ENCODE results near the gene SPAG6. TPM values are rescaled to one million over a fixed set of nuclear protein-coding genes. Genes with fewer than 3 reads are reported as not detected.
A peak's percentile ranks its signal among the peaks of the same experiment; 100 is the strongest.
"Not testable (repeated sequence)": the region's sequence is repeated elsewhere in the genome, so short reads cannot be mapped to it uniquely, and the experiment has no call there.

The SPAG6 gene
- total RNA-seq, 1 experiment from 2014 or later, result not detected

DNA sequence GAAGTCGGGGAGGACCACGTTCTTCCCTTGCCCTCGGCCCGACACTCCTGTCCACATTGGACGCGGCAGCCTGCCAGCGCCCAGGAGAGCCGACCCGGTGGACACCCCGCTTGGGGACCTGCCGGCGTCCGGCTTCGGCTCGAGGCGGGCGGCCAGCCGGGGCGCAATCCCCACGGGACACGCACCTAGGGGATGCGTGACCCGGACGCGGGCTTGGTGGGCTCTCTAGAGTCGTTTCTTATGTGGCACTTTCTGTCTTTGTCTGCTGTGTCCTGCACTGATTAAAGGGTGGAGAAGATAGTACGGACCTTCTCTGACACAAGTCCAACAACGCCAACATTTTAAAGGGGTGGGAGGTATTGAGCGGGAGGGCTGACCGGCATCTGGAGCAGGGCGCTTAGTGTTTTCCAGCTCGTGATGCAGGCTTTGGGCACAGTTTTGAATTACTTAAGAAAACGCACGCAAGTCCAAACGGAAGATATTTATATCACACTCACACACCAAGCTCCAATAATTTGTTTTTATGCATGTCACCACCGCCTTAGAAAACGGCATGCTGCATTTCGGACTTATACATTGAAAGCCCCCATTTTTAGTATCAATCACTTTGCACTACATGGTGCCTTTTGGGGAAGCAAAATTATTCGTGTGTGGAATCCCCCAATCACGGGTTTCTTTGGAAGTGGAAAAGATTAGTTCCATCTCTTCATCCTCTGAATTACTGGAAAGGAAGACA is 3.9 kb upstream of the SPAG6 start:
- DNase-seq (ENCODE audit: low read depth), result peak; percentile 21

DNA sequence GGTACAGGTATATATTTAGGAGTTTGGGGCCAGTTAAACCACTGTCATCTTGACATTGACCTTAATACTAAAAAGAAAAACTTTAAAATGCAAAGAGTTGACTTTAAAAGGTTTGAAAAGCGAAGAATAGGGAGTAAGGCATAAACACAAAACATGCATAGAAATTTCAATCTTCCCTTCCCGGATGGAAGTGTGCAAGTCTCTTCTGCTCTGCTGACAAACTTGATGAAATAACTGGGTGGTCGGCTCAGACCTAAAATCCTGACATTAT is 3.4 kb upstream of the SPAG6 start:
- no peak for DNase-seq (ENCODE audit: low read depth)

DNA sequence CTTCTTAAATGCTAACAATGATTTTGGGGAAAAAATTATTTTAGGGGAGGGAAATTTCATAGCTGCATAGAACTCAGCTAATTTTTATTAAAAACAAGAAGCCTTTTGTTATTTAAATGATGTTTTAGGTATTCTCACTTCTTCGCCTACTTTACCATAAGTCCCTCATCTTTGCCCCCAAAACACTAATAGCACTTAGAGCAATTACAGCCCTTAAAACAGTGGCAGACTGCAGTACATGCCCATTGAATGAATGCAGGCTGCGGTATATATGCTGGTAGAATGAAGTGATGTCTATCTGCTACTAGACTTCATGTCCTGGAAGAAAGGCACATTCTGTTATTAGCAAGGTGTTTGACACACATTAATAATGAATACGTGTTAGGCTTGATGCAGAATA is 2.9 kb upstream of the SPAG6 start:
- no peak for DNase-seq (ENCODE audit: low read depth)

DNA sequence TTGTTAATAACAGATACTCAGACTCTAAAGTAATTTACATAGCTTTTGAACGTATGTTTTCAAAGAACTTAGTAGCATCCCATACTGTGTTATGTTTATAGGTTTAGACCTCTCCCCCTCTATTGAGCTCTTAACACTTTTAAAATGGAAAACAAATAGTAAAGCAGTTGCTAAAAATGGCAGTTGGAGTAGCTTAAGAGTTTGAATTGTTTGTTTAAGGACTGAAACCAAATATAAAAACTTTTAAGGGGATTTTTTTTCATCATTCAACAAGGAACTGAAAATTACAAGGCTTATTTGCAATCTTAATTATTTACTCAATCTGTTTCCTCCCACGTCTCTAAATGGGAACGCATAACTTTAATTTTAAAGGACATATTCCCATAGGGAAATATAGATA is 1.6 kb upstream of the SPAG6 start:
- no peak for DNase-seq (ENCODE audit: low read depth)

DNA sequence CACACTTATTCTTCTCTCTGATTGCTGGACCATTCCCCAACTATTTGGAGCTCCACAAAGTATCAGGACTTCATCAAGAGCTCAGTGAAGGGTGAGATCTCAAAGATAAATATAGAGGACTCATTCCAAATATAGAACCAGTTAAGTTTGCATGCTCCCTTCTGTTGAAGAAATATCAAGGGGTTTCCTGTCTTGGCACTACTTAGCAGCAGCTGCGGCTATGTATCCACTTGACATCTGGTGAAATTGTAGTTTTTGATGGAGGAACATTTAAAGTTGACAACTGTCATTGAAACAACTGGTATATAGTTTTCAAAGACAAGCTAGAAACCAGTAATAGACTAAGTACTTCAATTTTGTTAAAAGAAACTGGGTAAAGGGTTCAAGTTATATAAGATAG is 1.0 kb upstream of the SPAG6 start:
- DNase-seq (ENCODE audit: low read depth), result no peak

DNA sequence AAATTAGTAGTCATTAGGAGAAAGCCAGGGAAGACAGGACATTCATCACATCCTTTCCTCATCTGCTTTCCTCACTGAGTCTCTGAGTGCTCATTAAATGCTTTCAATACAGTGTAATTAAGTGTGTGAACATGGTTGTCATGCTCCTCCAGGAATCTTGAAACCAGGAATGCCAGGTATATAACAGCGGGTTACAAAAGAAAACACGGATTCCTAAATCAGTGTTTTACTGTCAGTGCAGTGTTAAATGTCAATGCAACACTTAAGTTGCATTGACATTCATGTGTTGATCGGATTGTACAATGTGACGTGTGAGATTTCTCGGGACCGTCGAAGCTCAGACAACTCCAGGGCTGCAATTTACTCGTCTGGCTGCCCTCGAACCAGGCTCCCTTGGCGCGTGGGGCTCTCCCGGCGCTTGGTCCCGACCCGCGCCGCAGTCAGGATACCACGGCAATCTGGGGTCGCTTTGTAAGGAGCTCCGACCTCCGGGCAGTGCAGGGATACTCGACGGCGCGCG is 455 bp upstream of the SPAG6 start:
- DNase-seq (ENCODE audit: low read depth), result no peak

DNA sequence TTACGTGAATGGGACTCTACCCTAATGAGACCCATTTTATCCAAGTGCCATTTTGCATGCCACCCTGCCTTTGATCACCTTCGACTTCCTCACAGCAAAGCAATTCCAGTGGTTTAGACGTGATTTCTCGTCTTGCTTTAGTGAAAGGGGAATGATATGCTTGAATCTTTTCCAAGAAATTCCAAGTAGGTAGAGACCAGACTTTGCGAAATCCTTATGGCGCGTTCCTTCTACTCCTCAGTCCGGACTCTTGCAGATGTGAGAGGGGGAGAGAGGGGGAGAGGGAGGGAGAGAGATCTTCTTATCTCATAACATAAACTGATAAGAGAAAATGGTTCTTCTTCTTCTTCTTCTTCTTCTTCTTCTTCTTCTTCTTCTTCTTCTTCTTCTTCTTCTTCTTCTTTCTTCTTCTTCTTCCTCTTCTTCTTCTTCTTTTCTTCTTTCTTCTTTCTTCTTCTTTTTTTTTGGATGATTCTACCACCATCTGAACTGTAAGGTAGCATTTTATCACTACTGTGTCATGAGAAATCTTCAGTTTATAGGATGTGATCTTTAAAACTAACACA is 883 bp downstream of the SPAG6 start:
- no peak for DNase-seq (ENCODE audit: low read depth)

- no peak for DNase-seq (ENCODE audit: low read depth)
Observed at GRCh38 chr10:22349755-22350154, 4.5 kb downstream of the SPAG6 start.

GRCh38 chr10:22351131-22351703 is 5.9 kb downstream of the SPAG6 start:
- DNase-seq (ENCODE audit: low read depth), result no peak

GRCh38 chr10:22356324-22356873 is 11.1 kb downstream of the SPAG6 start:
- no peak for DNase-seq (ENCODE audit: low read depth)

- DNase-seq (ENCODE audit: low read depth), result not testable (repeated sequence)
Observed at GRCh38 chr10:22357770-22358169, 12.5 kb downstream of the SPAG6 start.

DNA sequence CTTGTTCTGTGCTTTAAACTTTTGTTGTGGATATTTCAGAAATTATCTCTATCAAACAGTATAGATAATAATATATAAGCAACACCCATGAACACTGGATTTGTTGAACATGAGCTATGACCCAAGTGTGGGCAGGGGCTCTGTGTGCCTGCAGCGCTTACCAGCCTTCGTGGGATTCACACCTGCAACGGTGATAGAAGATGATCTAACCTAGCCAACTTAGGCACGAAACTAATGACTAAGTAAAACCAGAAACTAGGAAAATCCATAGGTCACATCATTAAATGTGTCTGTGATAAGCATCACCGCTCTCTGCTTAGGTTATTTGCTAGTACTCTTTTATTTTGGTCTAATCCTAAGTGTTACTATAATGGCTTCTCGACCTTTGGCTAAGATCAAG is 18.0 kb downstream of the SPAG6 start:
- DNase-seq (ENCODE audit: low read depth), result no peak

DNA sequence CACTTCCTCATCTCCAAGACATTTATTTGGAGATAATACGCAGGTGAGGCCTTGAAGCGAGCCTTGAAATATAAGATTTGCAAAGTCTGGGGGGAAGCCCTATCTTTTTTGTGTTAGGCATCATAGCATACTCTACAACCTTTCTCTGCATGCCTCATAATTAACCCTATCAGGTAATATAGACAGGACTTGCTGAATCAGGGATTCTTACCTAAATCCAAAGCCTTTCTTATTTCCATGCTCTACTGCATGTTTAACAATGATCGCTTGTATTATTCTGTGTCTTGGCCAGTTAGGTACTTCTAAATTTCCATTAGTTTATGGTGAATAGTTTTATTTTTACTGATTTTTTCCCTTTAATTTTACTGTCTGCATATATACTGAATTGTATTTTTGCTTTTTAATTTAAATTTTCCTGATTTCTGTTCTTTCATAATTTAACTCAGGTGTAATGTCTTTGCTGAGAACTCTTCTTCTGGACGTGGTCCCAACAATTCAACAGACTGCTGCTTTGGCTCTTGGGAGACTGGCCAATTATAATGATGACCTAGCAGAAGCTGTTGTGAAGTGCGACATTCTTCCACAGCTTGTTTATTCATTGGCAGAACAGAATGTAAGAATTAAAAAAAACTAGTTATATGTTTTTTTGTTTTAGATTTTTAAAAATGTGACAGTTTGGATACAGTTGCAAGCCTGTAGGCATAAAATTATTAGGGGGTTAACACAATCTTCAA is 19.3 kb downstream of the SPAG6 start:
- DNase-seq (ENCODE audit: low read depth), result no peak

- DNase-seq (ENCODE audit: low read depth), result no peak
Observed at GRCh38 chr10:22365233-22365632, 19.9 kb downstream of the SPAG6 start.

DNA sequence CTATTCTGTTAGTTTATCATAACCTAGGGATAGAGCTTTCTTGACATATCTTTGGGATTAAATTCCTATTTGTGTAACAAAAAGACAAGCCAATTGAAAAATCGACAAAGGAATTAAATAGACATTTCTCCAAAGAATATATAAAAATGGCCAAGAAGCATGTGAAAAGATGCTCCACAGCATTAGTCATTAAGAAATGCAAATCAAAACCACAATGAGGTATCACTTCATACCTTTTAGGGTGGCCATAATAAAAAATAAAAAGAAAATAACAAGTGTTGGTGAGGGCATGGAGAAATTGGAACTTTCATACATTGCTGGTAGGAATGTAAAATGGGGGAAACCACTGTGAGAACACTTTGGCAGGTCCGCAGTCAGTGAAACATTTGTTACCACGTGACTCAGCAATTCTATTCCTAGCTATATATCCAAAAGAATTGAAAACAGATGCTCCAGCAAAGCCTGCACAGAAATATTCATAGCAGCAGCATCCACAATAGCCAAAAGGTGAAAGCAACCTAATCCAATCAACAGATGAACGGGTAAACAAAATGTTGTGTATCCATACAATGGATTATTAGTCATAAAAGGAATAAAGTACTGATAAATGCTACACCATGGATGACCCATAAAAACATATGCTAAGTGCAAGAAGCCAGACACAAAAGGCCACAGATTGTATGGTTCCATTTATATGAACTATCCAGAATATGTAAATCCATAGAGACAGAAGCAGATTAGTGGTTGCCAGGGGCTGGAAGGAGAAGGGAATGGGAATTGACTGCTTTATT is 20.5 kb downstream of the SPAG6 start:
- DNase-seq (ENCODE audit: low read depth), result no peak

DNA sequence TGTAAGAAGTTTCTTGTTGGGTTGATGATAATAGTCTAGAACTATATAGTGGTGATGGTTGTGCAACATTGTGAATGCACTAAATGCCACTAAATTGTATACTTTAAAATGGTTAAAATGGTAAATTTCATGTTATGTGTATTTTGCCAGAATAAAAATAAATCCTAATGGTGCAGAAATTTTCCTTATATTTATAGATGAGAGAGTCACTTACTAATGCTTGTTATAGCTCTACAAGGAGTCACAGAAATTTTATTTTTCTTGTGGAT is 21.1 kb downstream of the SPAG6 start:
- DNase-seq (ENCODE audit: low read depth), result no peak

- DNase-seq (ENCODE audit: low read depth), result no peak
Observed at GRCh38 chr10:22366771-22367170, 21.5 kb downstream of the SPAG6 start.

DNA sequence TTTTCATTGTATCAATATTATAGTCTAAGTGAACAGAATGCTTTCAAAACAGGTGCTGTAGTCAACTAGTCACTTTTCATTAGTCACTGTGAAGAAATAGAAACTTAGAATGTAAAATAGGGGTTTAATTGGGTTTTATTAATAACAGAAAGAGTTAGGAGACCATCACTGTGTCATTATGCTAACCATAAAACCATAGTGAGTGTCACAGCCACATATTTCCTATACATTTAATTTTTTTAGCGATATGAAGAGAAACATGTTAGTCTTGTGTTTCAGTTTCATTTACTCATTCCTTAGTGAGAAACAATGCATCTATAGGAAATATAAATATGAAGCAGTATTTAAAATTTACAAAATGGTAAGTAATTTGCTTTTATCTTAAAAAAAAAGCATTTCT is 22.2 kb downstream of the SPAG6 start:
- no peak for DNase-seq (ENCODE audit: low read depth)

- DNase-seq (ENCODE audit: low read depth), result no peak
Observed at GRCh38 chr10:22368402-22368801, 23.1 kb downstream of the SPAG6 start.

DNA sequence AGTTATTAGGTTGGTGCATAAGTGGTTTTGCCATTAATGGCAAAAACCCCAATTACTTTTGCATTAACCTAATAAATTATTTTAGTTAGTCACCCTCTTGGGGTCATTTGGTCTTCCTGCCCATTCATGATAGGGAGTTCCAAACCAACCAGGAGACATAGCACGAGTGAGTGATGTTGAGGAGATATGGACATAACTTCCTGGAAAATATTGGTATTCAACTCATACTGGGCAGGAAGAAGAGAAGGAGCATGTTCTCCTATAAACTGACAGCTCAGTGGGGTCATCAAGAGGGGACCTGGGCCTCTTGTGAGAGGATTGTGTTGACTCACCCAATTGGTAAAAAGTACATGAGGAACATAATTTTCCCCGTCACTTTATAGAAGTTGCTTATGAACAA is 23.7 kb downstream of the SPAG6 start:
- no peak for DNase-seq (ENCODE audit: low read depth)

DNA sequence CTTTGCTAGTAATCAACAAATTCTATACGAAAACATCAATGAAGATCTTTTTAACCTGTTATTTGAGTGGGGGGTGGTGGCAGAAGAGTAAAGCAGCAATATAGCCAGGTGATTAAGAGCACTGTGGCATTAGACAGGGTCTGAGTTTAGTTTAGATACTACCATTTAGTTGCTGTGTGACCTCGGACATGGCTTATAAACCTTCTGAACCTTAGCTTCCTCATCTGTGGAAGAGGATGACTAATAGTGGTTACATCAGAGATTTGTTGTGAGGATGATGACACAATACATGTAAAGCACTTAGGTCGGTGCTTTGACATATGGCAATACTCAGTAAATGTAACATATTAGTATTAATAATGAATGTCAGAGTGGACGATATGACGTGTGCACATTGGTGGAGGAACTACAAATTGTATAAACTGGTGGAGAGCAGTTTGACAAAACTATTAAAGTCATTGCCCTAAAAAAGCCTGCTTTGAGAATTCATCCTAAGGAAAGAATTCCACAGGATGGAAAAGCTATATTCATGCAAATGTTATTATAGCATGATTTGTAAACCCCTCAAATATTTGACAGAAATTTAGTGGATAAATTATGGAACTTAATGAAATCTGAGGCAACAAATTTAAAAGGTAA is 24.3 kb downstream of the SPAG6 start:
- DNase-seq (ENCODE audit: low read depth), result peak; percentile 4

Measured in LHCN-M2 (cell line).